CD4-positive, alpha-beta T cell treated with Interferon alpha-2 for 1 hour (primary cell): ENCODE data around the gene NKX1-1.
"Not testable (repeated sequence)": the region's sequence is repeated elsewhere in the genome, so short reads cannot be mapped to it uniquely, and the experiment has no call there.

ENCODE experiments used
- DNase-seq, 2 donors: peaks; one replicate each; pipeline ENCODE4 v3.0.0-alpha.2; 2020 to 2022

The NKX1-1 gene

GRCh38 chr4:1383728-1384591 lies 22.3 kb downstream of the NKX1-1 start:
- no peak for DNase-seq

- no peak for DNase-seq
Observed at GRCh38 chr4:1382776-1383727, 23.2 kb downstream of the NKX1-1 start.

DNA sequence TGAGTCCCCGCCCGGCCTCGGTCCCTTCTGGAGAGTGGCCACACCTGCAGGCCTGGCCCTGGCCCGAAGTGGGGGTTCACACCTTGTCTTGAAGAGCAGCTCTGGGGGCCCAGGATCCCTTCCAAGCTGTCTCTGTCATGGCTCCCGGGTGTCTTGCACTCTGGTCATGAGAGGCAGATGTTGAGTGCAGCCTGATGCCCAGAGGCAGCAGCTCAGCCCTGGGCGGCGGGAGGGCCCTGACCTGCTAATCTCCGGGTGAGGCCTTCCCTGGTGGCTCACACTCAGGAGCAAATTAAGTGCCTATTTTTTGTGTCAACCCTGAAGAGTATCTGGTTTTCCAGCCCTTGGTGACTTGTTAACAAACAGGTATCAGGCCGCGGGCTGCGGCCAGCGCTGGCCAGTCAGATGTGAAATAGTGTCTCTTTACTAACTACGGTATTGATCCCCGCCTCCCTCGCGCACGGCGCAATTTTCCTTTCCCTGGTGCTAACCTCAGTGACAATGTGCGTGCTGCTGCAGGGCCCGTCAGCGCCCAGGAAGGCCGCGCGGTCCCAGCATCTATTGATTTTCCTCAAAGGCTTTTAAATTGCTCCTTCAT lies 24.2 kb downstream of the NKX1-1 start:
- no peak for DNase-seq

DNA sequence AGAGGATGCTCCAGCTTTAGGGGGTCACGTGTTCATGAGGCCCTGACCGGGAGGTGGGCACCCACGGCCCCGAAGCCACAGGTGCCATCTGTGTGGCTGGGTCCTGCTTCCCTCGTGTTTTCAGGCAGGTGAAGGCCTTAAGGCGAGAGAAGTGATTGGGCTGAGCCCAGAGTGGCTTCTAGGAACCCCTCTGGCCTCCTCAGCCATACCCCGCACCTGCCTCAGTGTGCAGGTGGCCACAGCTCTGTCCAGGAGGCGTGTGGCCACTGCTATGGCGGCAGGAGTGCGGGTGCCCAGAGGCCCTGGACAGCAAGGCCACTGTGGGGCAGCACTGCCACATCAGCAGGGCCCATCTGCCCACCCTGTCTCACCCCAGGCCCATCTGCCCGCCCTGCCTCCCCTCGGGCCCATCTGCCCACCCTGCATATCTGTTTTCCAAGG lies 25.0 kb downstream of the NKX1-1 start:
- no peak for DNase-seq

DNA sequence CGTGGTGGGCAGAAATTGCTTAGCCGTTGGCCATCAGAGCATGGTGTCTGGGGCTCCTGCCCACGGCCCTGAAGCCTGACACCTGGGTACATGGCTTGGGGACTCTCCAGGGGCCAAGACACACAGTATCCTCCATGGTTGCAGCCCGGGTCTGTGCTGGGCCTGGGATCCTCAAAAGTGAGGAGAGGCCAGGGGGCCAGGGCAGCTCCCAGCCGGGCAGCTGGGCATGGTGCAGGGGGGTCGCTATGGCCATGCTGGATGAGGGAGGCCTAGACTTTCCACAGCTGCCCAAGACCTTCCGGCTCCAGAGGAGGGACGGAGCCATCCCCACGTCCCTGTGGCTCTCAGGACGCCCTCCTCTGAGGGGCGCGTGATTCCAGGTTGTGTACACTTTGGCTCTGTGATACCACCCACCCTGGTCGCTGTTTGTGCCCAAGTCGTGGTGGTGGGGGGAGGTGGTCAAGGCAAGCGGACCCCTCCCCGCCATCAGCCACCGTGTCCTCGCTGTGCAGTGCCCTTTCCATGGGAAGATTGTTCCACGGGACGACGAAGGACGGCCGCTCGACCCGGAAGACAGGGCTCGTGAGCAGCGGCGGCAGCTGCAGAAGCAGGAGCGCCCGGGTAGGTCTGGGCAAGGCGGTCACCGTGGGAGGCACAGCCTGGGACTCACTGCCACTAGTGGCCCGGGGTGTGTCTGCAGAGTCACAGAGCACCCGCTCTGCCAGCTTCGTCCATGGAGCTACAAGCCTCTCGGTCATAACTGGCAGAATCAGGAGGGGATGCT lies 25.7 kb downstream of the NKX1-1 start:
- DNase-seq: no peak

GRCh38 chr4:1379801-1380331 lies 26.4 kb downstream of the NKX1-1 start:
- no peak for DNase-seq

DNA sequence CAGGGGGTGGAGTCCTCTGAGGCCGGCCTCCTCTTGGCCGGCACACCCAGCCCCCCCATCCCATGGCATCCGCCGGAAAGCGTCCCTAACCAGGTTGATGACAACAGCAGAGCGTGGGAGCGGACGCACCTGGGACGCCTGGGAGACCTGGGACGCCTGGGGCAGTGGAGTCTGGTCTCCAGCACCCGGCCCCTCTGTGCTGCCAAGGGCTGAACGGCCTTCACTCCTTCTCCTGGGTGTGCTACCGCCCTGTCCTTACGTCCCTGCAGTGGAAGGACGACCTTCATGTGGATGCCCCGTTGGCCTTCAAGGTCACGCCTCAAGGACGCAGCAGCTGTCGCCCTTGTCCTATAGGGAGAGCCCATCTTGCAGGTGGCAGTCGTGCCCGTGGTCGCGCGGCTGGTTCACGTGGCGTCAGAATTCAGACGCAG lies 26.9 kb downstream of the NKX1-1 start:
- no peak for DNase-seq

GRCh38 chr4:1378559-1379231 lies 27.5 kb downstream of the NKX1-1 start:
- DNase-seq: no peak

DNA sequence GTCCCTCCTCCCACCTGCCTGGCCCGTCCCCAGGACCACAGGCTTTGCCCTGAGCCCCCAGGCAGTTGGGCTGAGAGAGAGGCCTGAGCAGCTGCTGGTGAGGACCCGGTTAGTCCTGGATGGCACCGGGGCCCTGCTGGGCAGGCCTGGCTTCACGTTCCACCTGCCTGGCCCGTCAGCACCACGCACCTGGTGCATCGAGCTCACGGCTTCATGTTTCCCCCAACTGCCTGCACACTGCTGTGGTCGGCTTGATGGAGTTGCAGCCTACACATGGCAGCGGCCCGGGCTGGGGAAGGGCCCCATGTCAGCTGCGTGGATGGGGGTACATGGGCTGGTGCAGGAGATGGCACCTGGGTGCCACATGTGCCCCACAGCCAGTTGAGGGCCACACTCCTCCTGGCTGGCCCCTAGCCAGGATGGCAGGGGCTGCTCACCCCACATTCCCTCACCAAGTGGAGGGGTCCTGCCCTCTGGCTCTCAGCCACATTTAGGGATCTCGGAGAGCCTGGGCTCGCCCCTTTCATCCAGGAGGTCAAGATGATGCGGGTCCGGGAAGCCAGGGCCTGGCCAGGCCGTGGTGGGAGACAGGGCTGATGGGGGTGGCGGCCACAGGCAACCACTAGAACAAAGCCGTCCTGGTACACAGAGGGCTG lies 28.5 kb downstream of the NKX1-1 start:
- no peak for DNase-seq

GRCh38 chr4:1376841-1377605 lies 29.2 kb downstream of the NKX1-1 start:
- DNase-seq: no peak

GRCh38 chr4:1376391-1376840 lies 29.8 kb downstream of the NKX1-1 start:
- no peak for DNase-seq

GRCh38 chr4:1375761-1376322 lies 30.4 kb downstream of the NKX1-1 start:
- no peak for DNase-seq

GRCh38 chr4:1375051-1375721 lies 31.1 kb downstream of the NKX1-1 start:
- DNase-seq: no peak

GRCh38 chr4:1374706-1375045 lies 31.6 kb downstream of the NKX1-1 start:
- DNase-seq: no peak

GRCh38 chr4:1373892-1374705 lies 32.1 kb downstream of the NKX1-1 start:
- no peak for DNase-seq

DNA sequence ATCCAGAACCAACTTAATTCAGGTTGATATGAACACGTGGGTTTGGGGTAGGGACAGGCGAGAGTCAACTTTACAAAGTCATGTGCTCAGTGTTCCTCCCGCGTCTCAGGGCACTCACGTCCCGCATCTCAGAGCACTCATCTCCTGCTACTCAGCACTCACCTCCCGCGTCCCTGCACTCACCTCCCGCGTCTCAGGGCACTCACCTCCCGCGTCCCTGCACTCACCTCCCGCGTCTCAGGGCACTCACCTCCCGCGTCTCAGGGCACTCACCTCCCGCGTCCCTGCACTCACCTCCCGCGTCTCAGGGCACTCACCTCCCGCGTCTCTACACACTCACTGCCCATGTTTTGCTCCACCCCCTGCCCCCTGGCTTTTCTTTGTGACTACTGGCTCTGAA lies 33.7 kb downstream of the NKX1-1 start:
- not testable (repeated sequence) for DNase-seq

- no peak for DNase-seq
Observed at GRCh38 chr4:1371176-1372165, 34.8 kb downstream of the NKX1-1 start.
